Endothelial cell of umbilical vein (primary cell): ENCODE measurements around the gene SLC24A3.

Experiments used
- MYC ChIP-seq: IDR thresholded peaks from one replicate; pipeline ENCODE4 v1.6.1; 2011; ENCODE audit warnings: mild to moderate bottlenecking, low read depth, low read length
- TF ChIP-seq, protein P1 (sequence below), 2 donors: IDR thresholded peaks; 1 replicate in 1 of 2; 2 replicates in 1 of 2; pipeline ENCODE4 v1.5.1; 2011; ENCODE audit warnings: low read length in 2 of 2, mild to moderate bottlenecking in 2 of 2, moderate library complexity in 2 of 2, control low read depth in 1 of 2, inconsistent platforms in 1 of 2, low read depth in 1 of 2; ENCODE audit not compliant: insufficient read depth in 1 of 2; ENCODE audit errors: extremely low read depth in 1 of 2

DNA sequence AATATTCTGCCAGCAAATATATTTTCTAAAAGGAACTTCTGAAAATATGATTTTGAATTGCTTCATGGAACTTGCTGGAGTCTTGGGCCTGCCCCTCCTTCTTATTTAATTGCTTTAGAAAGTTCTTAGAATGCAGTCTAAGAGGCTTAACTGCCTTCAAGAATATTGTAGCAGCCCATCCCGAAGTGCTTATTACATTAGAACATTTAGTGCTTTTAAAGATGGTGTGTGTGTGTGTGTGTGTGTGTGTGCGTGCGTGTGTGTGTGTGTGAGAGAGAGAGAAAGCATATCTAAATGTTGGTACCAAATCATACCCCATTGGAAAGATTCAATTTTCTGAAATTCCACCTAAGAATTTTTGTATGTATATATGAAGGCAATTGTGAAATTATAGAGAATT, 193.5 kb downstream of the SLC24A3 start:
- TF ChIP-seq, protein P1, sequence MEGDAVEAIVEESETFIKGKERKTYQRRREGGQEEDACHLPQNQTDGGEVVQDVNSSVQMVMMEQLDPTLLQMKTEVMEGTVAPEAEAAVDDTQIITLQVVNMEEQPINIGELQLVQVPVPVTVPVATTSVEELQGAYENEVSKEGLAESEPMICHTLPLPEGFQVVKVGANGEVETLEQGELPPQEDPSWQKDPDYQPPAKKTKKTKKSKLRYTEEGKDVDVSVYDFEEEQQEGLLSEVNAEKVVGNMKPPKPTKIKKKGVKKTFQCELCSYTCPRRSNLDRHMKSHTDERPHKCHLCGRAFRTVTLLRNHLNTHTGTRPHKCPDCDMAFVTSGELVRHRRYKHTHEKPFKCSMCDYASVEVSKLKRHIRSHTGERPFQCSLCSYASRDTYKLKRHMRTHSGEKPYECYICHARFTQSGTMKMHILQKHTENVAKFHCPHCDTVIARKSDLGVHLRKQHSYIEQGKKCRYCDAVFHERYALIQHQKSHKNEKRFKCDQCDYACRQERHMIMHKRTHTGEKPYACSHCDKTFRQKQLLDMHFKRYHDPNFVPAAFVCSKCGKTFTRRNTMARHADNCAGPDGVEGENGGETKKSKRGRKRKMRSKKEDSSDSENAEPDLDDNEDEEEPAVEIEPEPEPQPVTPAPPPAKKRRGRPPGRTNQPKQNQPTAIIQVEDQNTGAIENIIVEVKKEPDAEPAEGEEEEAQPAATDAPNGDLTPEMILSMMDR (IDR thresholded peaks at IDR 0.05; ENCODE audit: extremely low read depth in 1 of 2, insufficient read depth in 1 of 2, low read depth in 1 of 2, low read length in 2 of 2), result no peak
- TF ChIP-seq MYC, result no peak
